Uterus (tissue), 2 donors: ENCODE results near the gene SMARCAD1.

Experiments used
- CTCF ChIP-seq, 4 experiments: fragments of 200-600 bp in 2 of 4; fragments of 450-650 bp in 2 of 4; sonication (generic) in 2 of 4; IDR thresholded peaks; one replicate each; pipeline ENCODE4 v1.5.1; 2016 to 2019; ENCODE audit warnings: antibody characterized with exemption in 4 of 4, mild to moderate bottlenecking in 2 of 4, moderate library complexity in 1 of 4
- POLR2A ChIP-seq, 2 donors: fragments of 450-650 bp; IDR thresholded peaks; one replicate each; pipeline ENCODE4 v1.6.1; 2016; ENCODE audit warnings: antibody characterized with exemption in 2 of 2, mild to moderate bottlenecking in 1 of 2, moderate library complexity in 1 of 2

DNA sequence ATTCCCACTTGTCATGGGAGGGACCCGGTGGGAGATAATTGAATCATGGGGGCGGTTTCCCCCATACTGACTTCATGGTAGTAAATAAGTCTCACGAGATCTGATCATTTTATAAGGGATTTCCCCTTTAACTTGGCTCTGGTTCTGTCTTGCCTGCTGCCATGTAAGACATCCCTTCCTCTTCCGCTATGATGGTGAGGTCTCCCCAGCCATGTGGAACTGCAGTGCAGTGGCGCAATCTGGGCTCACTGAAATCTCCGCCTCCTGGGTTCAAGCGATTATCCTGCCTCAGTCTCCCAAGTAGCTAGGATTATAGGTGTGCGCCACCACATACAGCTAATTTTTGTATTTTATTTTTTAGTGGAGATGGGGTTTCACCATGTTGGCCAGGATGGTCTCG lies 132.1 kb downstream of the SMARCAD1 start:
- TF ChIP-seq CTCF (IDR thresholded peaks at IDR 0.05) (no peak), POLR2A (IDR thresholded peaks at IDR 0.05) (no peak)
